Measurements from ENCODE around the gene DRC7.
"Not testable (repeated sequence)": the region's sequence is repeated elsewhere in the genome, so short reads cannot be mapped to it uniquely, and the experiment has no call there.

Gene DRC7

DNA sequence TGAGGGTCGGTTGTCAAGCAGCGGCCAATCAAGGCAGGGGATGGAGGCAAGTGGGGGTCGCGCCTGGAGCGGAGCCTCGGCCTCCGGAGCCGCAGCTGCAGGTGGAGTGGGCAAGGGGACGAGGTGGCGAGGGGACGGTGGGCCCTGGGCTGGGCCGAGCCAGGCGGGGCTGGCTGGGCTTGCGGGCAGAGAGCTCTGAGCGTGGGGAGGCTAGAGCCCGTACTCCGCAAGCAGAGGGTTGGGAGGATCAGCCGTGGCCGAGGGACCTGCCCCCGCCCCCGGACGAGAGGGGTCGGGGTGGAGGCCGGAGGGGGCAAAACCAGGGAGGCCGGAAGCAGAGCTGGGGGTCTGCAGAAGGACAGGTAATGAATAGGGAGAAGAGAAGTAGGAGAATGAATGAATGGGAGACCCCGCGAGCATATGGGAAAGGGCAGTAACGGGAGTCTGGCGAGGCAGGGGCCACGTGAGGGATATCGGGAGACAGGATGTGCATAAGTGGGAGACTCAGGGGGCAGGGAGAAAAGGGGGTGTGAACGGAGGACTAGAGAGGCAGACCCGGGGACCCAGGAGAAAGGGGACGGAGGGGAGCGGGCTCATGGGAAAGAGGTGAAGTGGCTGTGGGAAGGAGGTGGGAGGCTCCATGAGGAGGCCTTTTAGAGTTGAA, 41.3 kb downstream of the DRC7 start, which contains the start of gene KATNB1:
KATNB1 (plus strand) TSS at position 16 of the 664 bp plus-strand sequence. CDS start 1,474 bp downstream, outside the sequence.
- no peak for DNase-seq (ENCODE audit: low read depth in 2 of 2)

DNA sequence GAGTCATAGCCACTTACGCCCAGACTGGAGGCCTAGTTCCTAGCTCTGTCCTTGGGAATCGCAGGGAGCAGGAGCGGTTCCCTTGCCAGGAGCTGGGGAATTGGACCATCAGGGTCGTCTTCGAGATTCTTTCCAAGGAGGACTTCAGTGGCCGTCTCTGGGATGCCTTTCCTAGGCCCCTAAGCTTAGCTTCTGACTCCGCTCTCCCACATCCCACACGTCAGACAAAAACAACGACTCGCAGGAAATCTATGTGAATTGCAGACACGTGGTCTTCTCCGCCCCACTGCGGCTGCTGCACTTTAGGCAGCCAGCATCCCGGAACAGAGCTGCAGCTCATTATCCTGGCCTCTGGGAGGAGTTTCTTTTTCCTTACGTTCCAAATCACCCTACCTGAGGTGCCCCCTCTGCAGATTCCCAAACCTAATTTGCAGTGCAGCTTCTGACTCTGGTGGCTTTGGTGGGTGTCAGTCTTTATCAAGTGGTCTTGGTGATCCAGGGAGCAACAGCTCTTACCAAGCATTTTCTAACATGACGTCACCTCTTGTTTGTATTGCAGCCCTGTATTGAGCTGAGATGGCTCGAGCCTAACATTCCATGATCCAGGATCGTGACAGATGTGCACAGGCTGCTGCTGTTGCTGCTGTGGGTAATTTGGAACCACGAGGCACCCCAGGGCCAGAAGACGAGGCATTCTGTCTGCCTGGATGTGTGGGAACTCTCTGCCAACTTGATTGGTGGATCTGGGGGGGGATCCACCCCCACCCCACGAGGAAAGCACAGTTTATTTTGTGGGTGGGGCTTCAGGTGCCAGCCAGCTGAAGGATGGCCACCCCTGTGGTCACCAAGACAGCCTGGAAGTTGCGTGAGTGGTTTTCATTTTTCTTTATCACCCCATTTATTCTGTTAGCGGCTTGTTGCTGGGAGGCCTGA, 42.1 kb downstream of the DRC7 start:
- no peak for DNase-seq (ENCODE audit: low read depth in 2 of 2)

DNA sequence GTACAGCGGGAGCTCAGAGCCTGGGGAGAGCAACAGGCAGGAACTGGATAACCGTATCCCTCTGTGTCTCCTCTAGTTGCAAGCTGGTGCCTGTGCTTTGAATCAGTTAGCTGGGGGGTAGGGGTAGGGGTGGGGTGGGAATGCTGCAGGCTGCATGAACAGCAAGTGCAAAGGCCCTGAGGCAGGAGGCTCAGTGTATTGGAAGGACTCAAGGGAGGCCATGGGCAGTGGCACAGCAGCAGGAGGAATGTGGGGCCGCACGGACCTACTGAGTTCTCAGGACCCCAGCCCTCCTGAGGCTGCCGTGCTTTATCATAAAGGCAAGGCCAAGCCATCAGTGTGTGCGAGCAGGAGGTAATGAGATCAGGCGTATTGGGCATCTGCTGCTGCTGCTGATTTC, 44.2 kb downstream of the DRC7 start:
- DNase-seq (ENCODE audit: low read depth in 2 of 2) = no peak

DNA sequence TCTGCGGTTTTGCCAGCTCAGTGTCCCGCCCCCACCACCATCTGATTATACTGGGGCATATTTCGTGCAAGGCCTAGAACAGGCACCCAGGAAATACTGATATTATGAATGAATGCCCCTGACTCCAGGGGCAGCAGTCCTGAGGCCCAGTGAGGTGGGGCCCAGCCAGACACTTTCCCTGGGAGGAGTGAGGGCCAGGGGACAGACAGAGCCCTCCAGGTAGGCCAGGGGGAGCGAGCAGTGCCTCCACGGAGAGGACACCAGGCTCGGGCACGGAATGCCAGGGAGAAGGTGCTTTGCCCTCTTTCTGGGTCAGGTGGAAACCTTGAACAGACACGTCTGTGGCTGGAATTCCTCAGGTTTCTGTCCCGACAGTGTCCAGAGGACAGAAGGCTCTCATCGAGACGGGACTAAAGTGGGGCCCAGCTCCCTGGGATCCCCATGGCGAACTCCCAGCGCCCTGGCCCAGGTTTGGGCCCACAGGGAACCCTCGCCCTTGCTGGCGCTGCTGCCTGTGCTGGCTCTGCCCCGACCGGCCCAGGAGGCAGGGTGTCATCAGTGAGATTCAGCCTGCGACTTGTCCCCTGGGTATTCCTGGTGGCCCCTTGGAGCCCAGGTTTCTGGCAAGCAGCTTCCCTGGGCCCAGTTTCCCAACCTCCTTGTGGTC, 45.3 kb downstream of the DRC7 start:
- DNase-seq (ENCODE audit: low read depth in 2 of 2) = no peak

DNA sequence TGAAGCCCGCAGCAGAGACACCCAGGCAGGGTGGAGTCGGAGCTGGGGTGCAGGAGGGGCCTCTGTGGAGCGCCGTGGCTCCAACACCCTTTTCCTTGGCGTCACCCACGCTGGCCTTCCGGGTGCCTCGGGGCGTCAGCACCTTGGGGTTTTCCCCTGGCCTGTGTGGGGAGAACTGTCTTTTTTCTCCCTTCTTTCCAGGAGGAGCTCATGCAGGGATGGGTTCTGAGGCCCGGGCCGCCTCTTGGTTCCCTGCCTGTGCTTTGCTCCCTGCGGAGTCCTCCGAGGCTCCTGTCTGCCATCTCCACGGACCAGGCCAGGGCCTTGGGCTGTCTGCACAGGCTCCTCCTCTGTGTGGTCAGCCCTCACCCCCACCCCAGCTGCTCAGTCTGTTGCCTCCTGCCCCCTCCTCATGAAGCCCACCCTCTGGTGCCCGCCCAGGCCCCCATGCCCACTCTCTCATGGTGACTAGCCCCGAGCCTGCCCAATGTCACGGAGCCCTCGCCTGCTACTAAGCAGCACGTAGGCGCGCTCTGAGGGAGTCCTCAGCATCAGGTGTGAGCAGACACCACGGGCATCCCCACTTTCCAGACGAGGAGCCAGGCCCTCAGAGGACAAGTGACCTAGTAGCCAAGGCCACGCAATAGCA, 45.9 kb downstream of the DRC7 start:
- no peak for DNase-seq (ENCODE audit: low read depth in 2 of 2)

DNA sequence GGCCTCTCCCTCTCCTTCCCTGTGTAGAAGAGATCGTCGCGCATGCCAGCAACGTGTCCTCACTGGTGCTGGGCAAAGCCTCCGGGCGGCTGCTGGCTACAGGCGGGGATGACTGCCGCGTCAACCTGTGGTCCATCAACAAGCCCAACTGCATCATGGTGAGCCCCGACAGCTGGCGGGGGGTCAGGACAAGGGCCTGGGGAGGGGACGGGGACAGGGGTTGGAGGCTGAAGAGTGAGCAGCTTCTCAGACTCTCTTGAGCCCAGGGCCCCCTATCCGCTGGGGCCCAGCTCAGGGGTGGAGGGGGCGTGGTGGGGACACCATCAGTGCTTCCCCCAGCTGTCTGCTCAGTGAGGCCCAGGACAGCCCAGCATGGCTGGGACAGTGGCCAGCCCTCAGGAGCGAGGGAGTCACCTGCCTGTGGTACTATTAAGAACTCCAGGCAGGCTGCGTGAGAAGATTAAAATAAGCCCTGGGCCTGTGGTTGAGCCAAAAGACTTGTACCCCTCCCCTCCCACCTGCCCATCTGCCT, 47.1 kb downstream of the DRC7 start:
- DNase-seq (ENCODE audit: low read depth in 2 of 2) = no peak

DNA sequence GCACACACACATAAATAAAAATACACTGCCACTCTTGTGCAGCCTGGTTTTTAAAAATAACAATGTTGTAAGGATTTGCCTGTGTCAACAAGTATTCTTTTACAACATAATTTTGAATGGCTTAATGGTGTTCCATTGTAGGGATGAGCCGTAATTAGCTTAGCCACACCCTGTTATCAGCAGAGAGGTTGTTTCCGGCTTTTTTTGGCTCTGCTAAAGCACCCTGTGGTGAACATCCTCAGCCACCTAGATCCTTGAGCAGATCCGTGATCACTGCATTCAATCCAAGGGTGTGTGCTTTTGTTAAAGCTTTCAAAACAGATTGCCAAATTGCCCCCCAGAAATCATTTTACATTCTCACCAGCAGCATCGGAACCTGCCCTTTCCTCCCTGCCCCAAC, 47.9 kb downstream of the DRC7 start:
- DNase-seq (ENCODE audit: low read depth in 2 of 2) = no peak

DNA sequence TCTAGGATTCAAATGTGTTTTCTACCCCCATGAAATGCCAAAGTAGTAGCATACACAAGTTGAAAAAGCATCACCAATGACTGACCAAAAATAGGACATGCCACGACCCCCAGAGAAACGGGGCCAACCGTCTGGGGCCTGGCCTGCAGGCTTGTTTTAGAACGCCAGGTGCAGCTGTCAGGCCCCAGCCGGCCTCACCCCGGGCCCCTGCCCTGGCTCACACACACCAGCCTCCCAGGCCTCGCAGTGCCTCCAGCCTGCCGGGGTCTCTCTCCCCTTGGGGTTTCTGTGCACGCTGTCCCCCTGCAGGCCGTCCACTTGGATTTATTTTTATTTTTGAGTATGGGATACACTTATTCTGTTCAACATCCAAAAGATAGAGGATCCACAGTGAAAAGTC, 48.9 kb downstream of the DRC7 start:
- DNase-seq (ENCODE audit: low read depth in 2 of 2) = no peak

DNA sequence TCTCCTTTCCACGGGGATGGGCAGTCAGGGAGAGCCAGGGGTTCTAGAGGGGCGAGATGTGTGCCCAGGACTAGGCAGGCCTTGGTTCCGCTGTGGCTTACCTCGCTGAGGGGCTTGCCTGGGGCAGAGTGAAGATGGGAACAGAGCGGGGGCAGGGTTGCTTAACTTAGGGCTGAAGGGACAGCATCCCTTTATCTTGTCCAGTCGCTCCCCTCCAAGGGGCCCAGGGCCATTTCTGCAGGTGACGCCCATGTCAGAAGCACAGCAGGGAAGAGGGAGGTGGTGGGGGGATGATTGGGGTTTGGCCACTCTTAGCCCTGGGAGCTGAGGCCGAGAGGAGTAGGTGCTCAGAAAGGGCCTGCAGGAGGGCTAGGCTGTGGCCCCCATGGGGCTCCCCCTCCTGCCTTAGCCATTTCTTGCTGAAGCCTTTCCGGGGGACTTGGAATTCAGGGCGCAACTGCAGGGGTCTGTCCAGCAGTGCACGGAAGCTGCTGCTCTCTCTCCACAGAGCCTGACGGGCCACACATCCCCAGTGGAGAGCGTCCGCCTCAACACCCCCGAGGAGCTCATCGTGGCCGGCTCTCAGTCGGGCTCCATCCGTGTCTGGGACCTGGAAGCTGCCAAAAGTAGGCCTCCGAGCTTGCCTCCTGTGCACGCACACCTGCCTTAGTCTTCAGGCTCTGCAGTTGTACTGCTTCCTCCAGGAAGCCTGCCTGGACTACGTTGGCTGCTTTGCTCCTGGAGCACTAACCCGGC, 49.5 kb downstream of the DRC7 start:
- no peak for DNase-seq (ENCODE audit: low read depth in 2 of 2)

DNA sequence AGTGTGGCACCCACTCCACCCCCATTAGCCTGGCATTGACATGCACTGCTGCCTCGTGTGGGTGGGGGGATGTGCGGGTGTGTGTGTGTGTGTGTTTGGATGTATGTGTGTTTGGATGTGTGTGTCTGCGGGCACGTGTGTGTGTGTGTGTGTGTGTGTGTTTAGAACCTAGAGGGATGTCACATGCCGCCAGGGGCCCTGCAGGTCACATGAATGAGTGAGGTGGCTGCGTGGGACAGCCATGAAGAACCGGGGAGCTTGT, 50.0 kb downstream of the DRC7 start:
- no peak for DNase-seq (ENCODE audit: low read depth in 2 of 2)

DNA sequence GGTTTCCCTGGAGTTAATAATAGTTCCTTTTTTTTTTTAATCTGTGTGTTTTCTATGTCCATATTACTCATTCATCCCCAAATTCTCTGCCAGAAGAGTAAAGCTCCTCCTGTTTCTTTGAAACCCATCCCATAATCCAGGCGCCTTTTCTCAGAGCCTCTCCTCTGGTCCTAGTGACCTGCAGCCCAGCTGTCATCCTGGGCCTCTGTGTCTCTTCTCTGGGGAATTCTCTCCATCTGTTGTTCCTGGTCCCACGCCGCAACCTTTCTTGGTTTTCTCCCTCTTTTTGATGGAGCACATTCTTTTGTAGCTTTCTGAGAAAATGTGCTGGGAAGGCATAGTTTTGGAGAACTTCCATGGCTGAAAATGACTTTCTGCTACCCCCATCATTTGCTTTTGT, 51.2 kb downstream of the DRC7 start:
- no peak for DNase-seq (ENCODE audit: low read depth in 2 of 2)

DNA sequence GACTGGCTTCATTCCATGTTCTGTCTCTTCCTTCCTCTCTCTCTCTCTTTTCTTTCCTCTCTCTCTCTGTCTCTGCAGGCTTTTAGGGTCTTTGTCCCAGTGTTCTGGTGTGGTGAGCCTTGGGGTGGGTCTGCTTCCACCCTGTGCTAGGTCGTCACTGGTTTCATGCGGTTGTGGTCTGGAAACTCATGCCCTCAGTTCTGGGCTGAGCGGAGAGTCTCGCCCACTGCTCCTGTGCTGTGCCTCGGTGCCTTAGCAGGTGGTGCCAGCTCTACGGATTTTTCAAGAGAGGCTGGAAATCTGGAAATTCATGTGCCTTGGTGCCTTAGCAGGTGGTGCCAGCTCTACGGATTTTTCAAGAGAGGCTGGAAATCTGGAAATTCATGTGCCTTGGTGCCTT, 51.7 kb downstream of the DRC7 start:
- not testable (repeated sequence) for DNase-seq (ENCODE audit: low read depth in 2 of 2)

DNA sequence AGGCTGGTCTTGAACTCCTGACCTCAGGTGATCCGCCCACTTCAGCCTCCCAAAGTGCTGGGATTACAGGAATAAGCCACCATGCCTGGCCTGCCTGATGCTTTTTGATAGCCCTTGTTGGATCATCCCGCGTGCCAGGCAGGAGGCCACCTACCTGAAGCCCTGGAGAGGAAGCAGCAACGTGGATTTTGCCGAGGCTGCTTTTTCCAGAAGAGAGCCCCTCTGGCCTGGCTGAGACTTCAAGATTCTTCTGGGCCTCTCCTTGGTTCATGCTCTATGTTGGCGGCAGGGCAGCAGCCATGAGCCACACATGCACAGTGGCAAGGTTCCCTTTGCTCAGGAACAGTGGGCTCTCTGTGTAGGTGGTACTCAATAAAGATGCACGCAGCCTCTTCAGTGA, 52.5 kb downstream of the DRC7 start:
- no peak for DNase-seq (ENCODE audit: low read depth in 2 of 2)

DNA sequence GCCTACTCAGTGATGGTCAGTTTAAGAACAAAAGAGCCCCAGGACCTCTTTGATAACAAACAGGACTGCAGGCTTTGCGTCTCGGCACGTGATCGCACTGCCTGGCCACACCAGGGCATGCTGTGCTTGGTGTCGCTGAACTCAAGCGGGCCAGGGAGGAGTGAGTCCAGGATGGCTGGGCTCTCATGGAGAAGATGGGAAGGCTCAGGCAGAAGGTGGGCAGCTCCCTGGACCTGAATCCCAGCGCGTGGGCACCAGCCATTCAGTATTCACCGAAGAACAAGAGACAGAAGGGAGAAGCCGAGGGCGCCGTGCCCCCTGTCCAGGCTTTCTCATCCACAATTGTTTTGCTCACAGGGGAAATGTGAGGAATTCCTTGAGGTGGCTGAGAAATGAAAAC, 52.9 kb downstream of the DRC7 start:
- no peak for DNase-seq (ENCODE audit: low read depth in 2 of 2)

DNA sequence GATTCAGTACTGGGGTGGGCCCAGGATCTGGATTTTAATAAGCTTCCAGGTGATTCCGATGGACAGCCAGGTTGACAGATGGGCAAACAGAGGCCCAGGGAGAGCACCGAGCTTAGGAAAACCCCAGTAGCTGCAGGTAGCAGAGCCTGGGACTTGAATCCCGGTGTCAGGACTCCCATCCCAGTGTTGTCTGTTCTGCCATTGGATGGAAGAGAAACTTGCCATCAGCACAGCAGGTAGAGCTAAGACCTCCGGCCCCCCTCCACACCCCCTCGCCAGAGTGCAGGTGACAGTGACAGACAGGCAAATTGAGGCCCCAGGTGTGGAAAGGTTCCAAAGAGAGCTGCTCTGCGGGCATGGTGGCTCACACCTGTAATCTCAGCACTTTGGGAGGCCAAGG, 53.4 kb downstream of the DRC7 start:
- DNase-seq (ENCODE audit: low read depth in 2 of 2) = no peak

DNA sequence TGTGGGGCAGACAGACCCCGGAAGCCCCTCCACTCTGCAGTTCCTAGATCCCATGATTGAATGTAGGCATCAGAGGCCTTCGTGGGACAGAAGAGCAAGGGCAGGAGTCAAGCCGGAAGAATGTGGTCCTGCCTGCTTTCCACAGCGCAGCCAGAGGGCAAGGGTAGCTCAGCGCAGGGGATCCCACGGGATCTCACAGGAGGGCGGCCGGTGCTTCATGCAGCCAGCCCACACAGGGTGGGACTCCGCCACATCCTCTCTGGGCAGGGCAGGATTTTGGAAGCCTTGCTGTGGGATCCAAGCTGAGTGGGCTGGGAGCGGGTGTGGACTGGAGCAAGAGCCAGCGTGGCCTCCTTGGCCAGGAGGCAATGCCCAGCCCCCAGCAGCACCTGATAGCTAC, 54.0 kb downstream of the DRC7 start:
- DNase-seq (ENCODE audit: low read depth in 2 of 2) = no peak

DNA sequence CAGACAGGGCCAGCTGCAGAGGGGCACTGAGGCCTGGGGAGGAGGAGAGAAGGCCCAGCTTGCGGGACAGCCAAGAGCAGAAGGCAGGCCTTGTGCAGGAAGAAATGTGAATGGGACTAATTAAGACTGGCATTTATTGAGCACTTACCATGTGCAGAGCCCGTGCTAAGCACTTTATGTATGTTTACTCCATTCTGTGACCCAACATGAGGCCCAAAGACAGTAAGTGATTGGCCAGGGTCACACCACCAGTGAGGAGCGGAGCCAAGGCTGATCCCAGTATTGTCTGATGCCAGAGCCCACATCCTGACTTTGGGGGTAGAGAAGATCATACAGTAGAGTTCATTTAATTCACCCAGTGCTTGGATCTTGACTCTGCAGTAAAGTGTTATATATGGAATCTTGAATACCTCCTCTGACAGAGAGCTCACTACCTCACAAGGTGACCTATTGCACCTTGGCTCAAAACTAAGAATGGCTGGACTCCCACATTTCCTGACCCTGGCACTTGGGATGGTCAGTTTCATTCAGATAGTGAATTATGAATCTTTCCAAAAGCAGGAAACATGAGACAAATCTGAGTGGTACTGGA, 54.6 kb downstream of the DRC7 start:
- DNase-seq (ENCODE audit: low read depth in 2 of 2) = no peak

DNA sequence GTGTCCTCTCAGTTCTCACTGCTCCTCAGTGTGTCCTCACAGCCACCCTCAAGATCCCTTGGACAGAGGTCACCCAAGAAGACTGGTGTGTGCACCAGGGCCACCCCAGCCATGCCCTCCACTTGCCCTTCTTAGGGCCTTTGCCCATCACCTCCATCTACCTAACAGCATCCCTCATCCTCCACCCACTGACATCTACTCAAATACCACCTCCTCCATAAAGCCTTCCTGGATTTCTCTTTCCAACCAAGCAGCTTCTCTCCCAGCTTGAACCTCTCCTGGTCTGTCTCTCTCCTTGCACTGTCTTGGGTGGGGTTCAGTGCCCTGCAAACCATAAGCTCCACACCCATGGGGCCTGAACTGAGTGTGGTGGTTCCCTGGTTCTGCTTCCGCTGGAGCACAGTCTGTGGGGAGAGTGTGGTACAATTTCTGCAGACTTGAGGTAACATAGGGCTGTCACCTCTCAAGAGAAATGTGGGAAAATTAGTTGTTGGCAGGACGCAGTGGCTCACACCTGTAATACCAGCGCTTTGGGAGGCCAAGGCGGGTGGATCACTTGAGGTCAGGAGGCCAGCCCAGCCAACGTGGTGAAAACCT, 55.3 kb downstream of the DRC7 start:
- no peak for DNase-seq (ENCODE audit: low read depth in 2 of 2)

DNA sequence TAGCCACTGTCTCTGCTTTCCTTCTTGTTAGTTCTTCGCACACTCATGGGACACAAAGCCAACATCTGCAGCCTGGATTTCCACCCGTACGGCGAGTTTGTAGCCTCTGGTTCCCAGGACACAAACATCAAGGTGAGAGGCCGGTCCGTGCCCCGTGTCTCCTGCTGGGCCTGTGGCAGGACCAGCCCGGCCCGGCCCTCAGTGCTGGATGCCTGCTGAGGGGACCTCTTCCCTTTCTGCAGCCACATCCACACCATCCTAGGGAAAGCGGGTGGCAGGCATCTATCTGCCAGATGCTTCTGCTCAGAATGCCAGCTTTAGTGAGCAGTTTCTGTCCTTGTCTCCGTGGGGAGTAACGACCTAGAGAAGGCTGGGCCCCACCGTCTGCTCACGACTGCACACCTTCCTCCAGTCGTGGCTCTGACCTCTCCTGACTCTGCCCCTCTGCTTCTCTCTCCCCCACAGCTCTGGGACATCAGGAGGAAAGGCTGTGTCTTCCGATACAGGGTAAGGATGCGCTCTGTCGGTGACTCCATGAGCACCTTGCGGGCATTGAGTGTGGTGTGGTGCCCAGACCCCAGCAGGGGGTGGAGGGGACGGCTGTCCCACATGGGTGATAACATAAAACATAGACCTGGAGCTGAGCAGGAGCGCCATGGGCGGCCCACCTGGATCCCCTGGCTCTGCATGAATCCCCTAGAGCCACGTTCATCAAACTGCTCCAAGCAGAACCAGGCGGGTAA, 56.4 kb downstream of the DRC7 start:
- no peak for DNase-seq (ENCODE audit: low read depth in 2 of 2)

Measured in stimulated activated CD4-positive, alpha-beta T cell treated with anti-CD3 and anti-CD28 coated beads, Interleukin-1b, Interleukin-23, amount 100 ng/mL, for 4 hours (primary cell).